Measurements from ENCODE around the gene CBR1. TPM values are rescaled to one million over a fixed set of nuclear protein-coding genes. Genes with fewer than 3 reads are reported as not detected.
"Not testable (repeated sequence)": the region's sequence is repeated elsewhere in the genome, so short reads cannot be mapped to it uniquely, and the experiment has no call there.

CBR1 gene
- total RNA-seq, 1 experiment from 2014 or later = 41.1 TPM

- no peak for DNase-seq
- Mint-ChIP-seq H3K27ac (ENCODE audit: unreplicated experiment) (no peak overlapping the region), H3K4me3 (ENCODE audit: unreplicated experiment) (no peak overlapping the region), H3K4me1 (ENCODE audit: low read depth, unreplicated experiment) (peaks cover 2% of the 10 kb centered on the region), H3K9me3 (ENCODE audit: unreplicated experiment) (peaks cover 2% of the 10 kb centered on the region), H3K27me3 (ENCODE audit: insufficient read depth, unreplicated experiment) (no peaks in the 10 kb centered on the region), H3K36me3 (ENCODE audit: insufficient read depth, unreplicated experiment) (no peaks in the 10 kb centered on the region)
- Histone ChIP-seq H3K27me3 (replicated peaks; ENCODE audit: control insufficient read depth, insufficient read depth, low read length) (no peaks in the 10 kb centered on the region), H3K4me1 (peaks cover 10% of the 10 kb centered on the region), H3K4me3 (ENCODE audit: low read depth, low read length) (no peak overlapping the region), H3K36me3 (ENCODE audit: control insufficient read depth, insufficient read depth, low read length) (no peaks in the 10 kb centered on the region), H3K9me3 (peaks cover 6% of the 10 kb centered on the region)
- ChIA-PET CTCF (no interaction called here), POLR2A (no interaction called here)
- no TSS peak for BruUV-seq (replicated peaks)
- intact Hi-C loops (cut with micrococcal nuclease; ENCODE audit: unreplicated experiment) = no loop called here
- TF ChIP-seq CTCF (IDR thresholded peaks at IDR 0.05; ENCODE audit: insufficient read depth in 1 of 2, low read depth in 1 of 2, low read length in 1 of 2, severe bottlenecking in 1 of 2, unreplicated experiment in 1 of 2) = no peak
These were observed 29.2 kb downstream of the CBR1 start for GRCh38 chr21:36099000-36099399.

- CTCF ChIA-PET; H3K9me3 ChIP-seq; BruUV-seq (replicated peaks); intact Hi-C loops (cut with micrococcal nuclease; ENCODE audit: unreplicated experiment); POLR2A ChIA-PET; H3K27me3 Mint-ChIP-seq (ENCODE audit: insufficient read depth, unreplicated experiment); H3K36me3 Mint-ChIP-seq (ENCODE audit: insufficient read depth, unreplicated experiment); H3K4me3 ChIP-seq (ENCODE audit: low read depth, low read length); H3K4me3 Mint-ChIP-seq (ENCODE audit: unreplicated experiment); H3K36me3 ChIP-seq (ENCODE audit: control insufficient read depth, insufficient read depth, low read length); H3K27me3 ChIP-seq (replicated peaks; ENCODE audit: control insufficient read depth, insufficient read depth, low read length); H3K9me3 Mint-ChIP-seq (ENCODE audit: unreplicated experiment); DNase-seq; H3K4me1 Mint-ChIP-seq (ENCODE audit: low read depth, unreplicated experiment); H3K27ac Mint-ChIP-seq (ENCODE audit: unreplicated experiment): not testable (repeated sequence)
- peaks cover 15% of the 10 kb centered on the region for H3K4me1 ChIP-seq
These were observed 29.9 kb downstream of the CBR1 start for GRCh38 chr21:36099695-36100211.

- H3K4me1 Mint-ChIP-seq (ENCODE audit: low read depth, unreplicated experiment) = peaks cover 13% of the 10 kb centered on the region
These were observed 31.3 kb downstream of the CBR1 start for GRCh38 chr21:36100971-36101641.

More at GRCh38 chr21:36100971-36101641, 31.3 kb downstream of the CBR1 start:
- ChIA-PET CTCF (no interaction called here), POLR2A (no interaction called here)
- Histone ChIP-seq H3K4me3 (ENCODE audit: low read depth, low read length) (no peak overlapping the region), H3K27me3 (replicated peaks; ENCODE audit: control insufficient read depth, insufficient read depth, low read length) (no peaks in the 10 kb centered on the region), H3K4me1 (peaks cover 15% of the 10 kb centered on the region), H3K9me3 (no peaks in the 10 kb centered on the region), H3K36me3 (ENCODE audit: control insufficient read depth, insufficient read depth, low read length) (no peaks in the 10 kb centered on the region)
- H3K27ac Mint-ChIP-seq (ENCODE audit: unreplicated experiment) = no peak overlapping the region
- H3K4me3 Mint-ChIP-seq (ENCODE audit: unreplicated experiment) = no peak overlapping the region
- H3K27me3 Mint-ChIP-seq (ENCODE audit: insufficient read depth, unreplicated experiment) = no peaks in the 10 kb centered on the region
- no peaks in the 10 kb centered on the region for H3K36me3 Mint-ChIP-seq (ENCODE audit: insufficient read depth, unreplicated experiment)
- intact Hi-C loops (cut with micrococcal nuclease; ENCODE audit: unreplicated experiment) = no loop called here
- BruUV-seq (replicated peaks) = no TSS peak
- no peaks in the 10 kb centered on the region for H3K9me3 Mint-ChIP-seq (ENCODE audit: unreplicated experiment)
- no peak for DNase-seq
- no peak for TF ChIP-seq CTCF (IDR thresholded peaks at IDR 0.05; ENCODE audit: insufficient read depth in 1 of 2, low read depth in 1 of 2, low read length in 1 of 2, severe bottlenecking in 1 of 2, unreplicated experiment in 1 of 2)

Measured in Caco-2 (cell line).